Parathyroid adenoma (tissue), 2 donors: ENCODE results near the gene MSLN.
A peak's percentile ranks its signal among the peaks of the same experiment; 100 is the strongest.

Source experiments
- H2AFZ ChIP-seq: fragments of 300-600 bp; sonication (generic); one replicate; pipeline ENCODE4 v1.7.0; 2017; ENCODE audit warnings: antibody characterized with exemption, mild to moderate bottlenecking
- H3K27ac ChIP-seq: fragments of 300-600 bp; sonication (generic); one replicate; pipeline ENCODE4 v1.7.0; 2017
- H3K27me3 ChIP-seq: fragments of 300-600 bp; sonication (generic); one replicate; pipeline ENCODE4 v1.7.0; 2017; ENCODE audit warnings: low read length; ENCODE audit not compliant: control insufficient read depth, insufficient read depth
- H3K36me3 ChIP-seq: fragments of 300-600 bp; sonication (generic); one replicate; pipeline ENCODE4 v1.7.0; 2017; ENCODE audit warnings: low read length; ENCODE audit not compliant: control insufficient read depth, insufficient read depth
- H3K4me1 ChIP-seq: fragments of 300-600 bp; sonication (generic); one replicate; pipeline ENCODE4 v1.7.0; 2017; ENCODE audit warnings: control low read depth
- H3K4me2 ChIP-seq: fragments of 300-600 bp; sonication (generic); one replicate; pipeline ENCODE4 v1.7.0; 2017; ENCODE audit warnings: low read length
- H3K4me3 ChIP-seq: fragments of 300-600 bp; sonication (generic); one replicate; pipeline ENCODE4 v1.7.0; 2017; ENCODE audit warnings: low read depth, low read length
- H3K79me2 ChIP-seq: fragments of 300-600 bp; sonication (generic); one replicate; pipeline ENCODE4 v1.7.0; 2017; ENCODE audit warnings: control low read depth
- H3K9ac ChIP-seq: fragments of 300-600 bp; sonication (generic); one replicate; pipeline ENCODE4 v1.7.0; 2017; ENCODE audit warnings: mild to moderate bottlenecking
- H3K9me3 ChIP-seq: fragments of 300-600 bp; sonication (generic); one replicate; pipeline ENCODE4 v1.7.0; 2017; ENCODE audit warnings: low read length; ENCODE audit not compliant: control insufficient read depth
- CTCF ChIP-seq: fragments of 300-600 bp; sonication (generic); IDR thresholded peaks from one replicate; pipeline ENCODE4 v1.7.0; 2017; ENCODE audit warnings: antibody characterized with exemption, mild to moderate bottlenecking
- donor health status: primary hyperparathyroidism.

The MSLN gene

GRCh38 chr16:745739-746138, 14.8 kb upstream of the MSLN start:
- H3K4me2 ChIP-seq: no peak overlapping the region
- no peak overlapping the region for H2AFZ ChIP-seq
- peak; percentile 48 for TF ChIP-seq CTCF
- H3K4me1 ChIP-seq: no peaks in the 10 kb centered on the region
- no peaks in the 10 kb centered on the region for H3K36me3 ChIP-seq
- no peak overlapping the region for H3K4me3 ChIP-seq
- no peak overlapping the region for H3K9ac ChIP-seq
- no peaks in the 10 kb centered on the region for H3K9me3 ChIP-seq
- H3K27me3 ChIP-seq: no peaks in the 10 kb centered on the region
- no peak overlapping the region for H3K27ac ChIP-seq
- no peaks in the 10 kb centered on the region for H3K79me2 ChIP-seq

GRCh38 chr16:746637-747036, 13.9 kb upstream of the MSLN start:
- no peak overlapping the region for H3K9ac ChIP-seq
- no peak overlapping the region for H3K4me2 ChIP-seq
- H3K79me2 ChIP-seq: no peaks in the 10 kb centered on the region
- H3K36me3 ChIP-seq: no peaks in the 10 kb centered on the region
- no peak overlapping the region for H2AFZ ChIP-seq
- no peaks in the 10 kb centered on the region for H3K27me3 ChIP-seq
- no peak overlapping the region for H3K27ac ChIP-seq
- H3K4me1 ChIP-seq: no peaks in the 10 kb centered on the region
- H3K9me3 ChIP-seq: no peaks in the 10 kb centered on the region
- TF ChIP-seq CTCF: no peak
- no peak overlapping the region for H3K4me3 ChIP-seq

GRCh38 chr16:747978-748746, 12.4 kb upstream of the MSLN start:
- TF ChIP-seq CTCF: no peak

GRCh38 chr16:749010-749409, 11.5 kb upstream of the MSLN start:
- H2AFZ ChIP-seq: no peak overlapping the region
- no peak overlapping the region for H3K4me2 ChIP-seq
- H3K79me2 ChIP-seq: no peaks in the 10 kb centered on the region
- H3K4me1 ChIP-seq: no peaks in the 10 kb centered on the region
- H3K27me3 ChIP-seq: no peaks in the 10 kb centered on the region
- no peak overlapping the region for H3K4me3 ChIP-seq
- H3K27ac ChIP-seq: no peak overlapping the region
- no peak overlapping the region for H3K9ac ChIP-seq
- no peak for TF ChIP-seq CTCF
- H3K36me3 ChIP-seq: no peaks in the 10 kb centered on the region
- H3K9me3 ChIP-seq: no peaks in the 10 kb centered on the region

More at GRCh38 chr16:747978-748746, 12.4 kb upstream of the MSLN start:
- Histone ChIP-seq H3K27me3 (no peaks in the 10 kb centered on the region), H3K79me2 (no peaks in the 10 kb centered on the region), H2AFZ (no peak overlapping the region), H3K36me3 (no peaks in the 10 kb centered on the region), H3K9ac (no peak overlapping the region), H3K27ac (no peak overlapping the region), H3K4me3 (no peak overlapping the region), H3K9me3 (no peaks in the 10 kb centered on the region), H3K4me2 (no peak overlapping the region), H3K4me1 (no peaks in the 10 kb centered on the region)

- Histone ChIP-seq H2AFZ (no peak overlapping the region), H3K4me2 (no peak overlapping the region), H3K4me3 (no peak overlapping the region), H3K36me3 (no peaks in the 10 kb centered on the region), H3K9me3 (no peaks in the 10 kb centered on the region), H3K27me3 (no peaks in the 10 kb centered on the region), H3K27ac (no peak overlapping the region), H3K4me1 (no peaks in the 10 kb centered on the region), H3K9ac (no peak overlapping the region), H3K79me2 (no peaks in the 10 kb centered on the region)
- TF ChIP-seq CTCF: no peak
Observed at GRCh38 chr16:750485-750884, 10.0 kb upstream of the MSLN start.
